HTERT RPE-1 (cell line): ENCODE data around the gene HORMAD1.
"Not testable (repeated sequence)": the region's sequence is repeated elsewhere in the genome, so short reads cannot be mapped to it uniquely, and the experiment has no call there.

Experiments used
- in situ Hi-C: fragments of 300-500 bp; cut with MboI; formaldehyde crosslinking; loops from 4 replicates; pipeline ENCODE4 v1.14.3; 2020; ENCODE audit warnings: low sequenced_read_pairs

The HORMAD1 gene

GRCh38 chr1:150696995-150697927 is 23.4 kb downstream of the HORMAD1 start, which contains the start of gene GOLPH3L:
Gene GOLPH3L, minus strand, starts transcription at chr1:150697154. Its CDS starts 2,316 bp downstream, at chr1:150694838.
- in situ Hi-C loops: no loop called here

GRCh38 chr1:150696590-150696989 is 24.1 kb downstream of the HORMAD1 start:
- in situ Hi-C loops: no loop called here

GRCh38 chr1:150696162-150696561 is 24.5 kb downstream of the HORMAD1 start:
- in situ Hi-C loops: no loop called here

DNA sequence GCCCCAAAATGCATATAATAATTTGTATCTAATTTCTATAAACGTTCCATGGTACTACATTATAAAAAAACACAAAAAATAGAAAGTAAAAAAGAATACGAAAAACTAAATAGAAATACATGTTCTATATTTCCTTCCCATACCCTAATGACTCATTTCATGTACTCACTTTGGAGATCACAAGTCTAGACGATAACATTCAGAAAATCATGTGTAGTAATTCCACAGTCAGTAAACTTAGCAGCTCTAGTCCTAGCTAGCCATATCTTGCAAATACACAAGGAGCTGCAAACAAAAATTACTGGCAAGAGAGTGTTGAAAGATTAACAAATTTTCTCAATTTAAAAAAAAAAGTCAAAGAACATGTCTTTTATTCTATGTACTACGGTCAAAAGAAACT is 25.1 kb downstream of the HORMAD1 start:
- in situ Hi-C loops: no loop called here

DNA sequence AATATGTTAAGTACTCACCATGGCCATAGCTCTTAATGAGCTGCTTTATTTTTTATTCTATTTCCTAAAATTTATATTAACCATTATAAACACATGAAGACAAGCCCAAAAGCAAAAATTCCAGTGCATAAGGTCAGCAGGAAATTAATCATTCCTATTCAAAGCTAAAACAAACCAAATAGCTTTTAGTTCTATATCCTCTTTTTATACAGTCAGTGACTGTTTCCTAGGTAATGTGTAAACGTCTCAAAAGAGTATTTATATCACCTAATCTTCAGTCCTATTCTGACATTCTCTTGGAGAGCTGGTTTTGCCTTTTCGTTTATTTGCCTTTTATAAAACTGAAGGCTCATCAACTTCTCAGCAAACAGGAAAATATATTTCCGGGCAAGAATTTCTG is 28.0 kb downstream of the HORMAD1 start:
- in situ Hi-C loops: no loop called here

DNA sequence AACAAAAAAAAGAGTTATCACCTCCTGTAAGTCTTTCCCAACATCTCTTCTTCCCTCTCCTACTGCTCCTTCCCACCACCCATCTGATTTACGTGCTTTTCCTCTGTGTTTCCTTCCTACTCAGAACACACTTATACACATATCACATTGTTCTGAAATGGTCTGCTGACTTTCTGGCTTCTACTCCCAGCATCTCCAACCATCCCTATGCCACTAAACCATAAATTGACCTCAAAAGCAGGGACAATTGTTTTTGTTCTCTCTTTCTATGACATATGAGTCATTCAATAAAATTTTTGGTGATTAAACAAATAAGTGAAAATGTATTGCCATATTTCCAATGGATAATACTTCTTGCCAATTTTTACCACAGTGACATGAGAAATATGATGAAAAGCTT is 31.9 kb downstream of the HORMAD1 start:
- in situ Hi-C loops: no loop called here

- in situ Hi-C loops: no loop called here
These were observed 34.4 kb downstream of the HORMAD1 start for GRCh38 chr1:150686275-150686674.

DNA sequence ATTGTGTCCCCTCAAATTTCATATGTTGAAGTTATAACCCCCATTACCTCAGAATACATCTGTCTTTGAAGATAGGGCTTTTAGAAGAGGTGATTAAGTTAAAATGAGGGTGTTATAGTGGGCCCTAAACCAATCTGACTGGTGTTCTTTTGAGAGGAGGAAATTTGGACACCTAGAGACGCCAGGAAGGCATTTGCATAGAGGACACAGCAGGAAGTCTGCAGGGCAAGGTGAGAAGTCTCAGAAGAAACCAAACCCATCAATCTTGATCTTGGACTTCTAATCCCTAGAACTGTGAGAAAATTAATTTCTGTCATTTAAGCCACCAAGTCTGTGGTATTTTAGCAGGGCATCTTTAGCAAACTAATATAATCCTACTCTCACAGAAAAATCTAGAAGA is 36.8 kb downstream of the HORMAD1 start:
- in situ Hi-C loops: no loop called here

- in situ Hi-C loops: no loop called here
These were observed 41.7 kb downstream of the HORMAD1 start for GRCh38 chr1:150678988-150679387.

DNA sequence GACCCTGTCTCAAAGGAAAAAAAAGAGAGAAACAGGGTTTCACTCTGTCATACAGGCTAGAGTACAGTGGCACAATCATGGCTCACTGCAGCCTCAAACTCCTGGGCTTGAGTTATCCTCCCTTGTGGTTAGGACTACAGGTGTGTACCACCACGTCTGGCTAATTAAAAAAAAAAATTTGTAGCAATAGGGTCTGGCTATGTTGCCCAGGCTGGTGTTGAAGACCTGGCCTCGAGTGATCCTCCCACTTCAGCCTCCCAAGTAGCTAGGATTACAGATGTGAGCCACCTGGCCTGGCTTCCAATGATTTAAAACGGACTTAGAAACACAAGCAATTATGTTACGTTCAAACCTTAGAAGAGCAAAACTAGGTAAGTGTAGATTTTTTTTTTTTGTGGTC is 45.8 kb downstream of the HORMAD1 start:
- in situ Hi-C loops: no loop called here

DNA sequence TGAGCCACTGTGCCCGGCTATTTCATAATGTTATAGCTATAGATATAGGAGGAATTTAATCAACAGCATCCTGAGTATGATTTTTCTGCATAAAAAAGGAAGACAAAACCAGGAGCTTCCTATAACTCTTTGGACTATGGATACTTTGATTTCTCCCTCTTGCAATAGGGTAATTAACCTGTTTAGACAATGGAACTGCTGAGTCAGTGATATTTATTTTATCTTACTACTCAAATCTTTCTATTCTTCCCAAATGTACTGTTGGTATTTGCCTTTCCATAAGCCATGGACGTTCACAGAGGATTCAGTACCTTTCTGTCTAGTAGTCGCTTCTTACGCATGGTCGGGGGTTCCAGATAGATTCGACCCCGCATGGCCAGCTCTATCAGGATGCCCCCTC is 57.4 kb downstream of the HORMAD1 start:
- in situ Hi-C loops: no loop called here

- in situ Hi-C loops: no loop called here
These were observed 57.9 kb downstream of the HORMAD1 start for GRCh38 chr1:150662811-150663210.

DNA sequence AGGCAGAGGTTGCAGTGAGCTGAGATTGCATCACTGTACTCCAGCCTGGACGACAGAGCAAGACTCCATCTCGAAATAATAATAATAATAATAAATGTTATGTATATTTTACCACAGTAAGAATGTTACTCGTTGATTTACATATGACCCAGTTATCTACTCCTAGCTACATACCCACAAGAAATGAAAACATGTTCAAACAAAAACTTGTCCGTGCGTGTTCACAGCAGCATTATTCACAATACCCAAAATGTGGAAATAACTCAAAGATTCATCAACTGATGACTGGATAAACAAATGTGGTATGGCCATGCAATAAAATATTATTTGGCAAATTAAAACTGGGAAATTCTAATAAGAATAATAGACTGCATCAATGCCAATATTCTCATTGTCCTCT is 59.5 kb downstream of the HORMAD1 start:
- in situ Hi-C loops: no loop called here

DNA sequence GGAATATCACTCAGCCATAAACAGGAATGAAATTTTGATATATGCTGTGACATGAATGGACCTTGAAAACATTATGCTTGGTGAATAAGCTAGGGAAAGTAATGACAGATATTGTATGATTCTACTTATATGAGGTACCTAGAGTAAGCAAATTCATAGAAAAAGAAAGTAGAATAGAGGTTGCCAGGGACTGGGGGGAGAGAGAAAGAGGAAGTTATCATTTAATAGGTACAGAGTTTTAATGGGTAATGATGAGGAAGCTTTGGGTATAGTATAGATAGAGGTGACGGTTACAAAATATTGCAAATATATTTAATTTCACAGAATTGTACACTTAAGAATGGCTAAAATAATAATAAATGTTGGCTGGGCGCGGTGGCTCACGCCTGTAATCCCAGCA is 60.1 kb downstream of the HORMAD1 start:
- in situ Hi-C loops: no loop called here

- in situ Hi-C loops: not testable (repeated sequence)
These were observed 63.6 kb downstream of the HORMAD1 start for GRCh38 chr1:150657064-150657463.

DNA sequence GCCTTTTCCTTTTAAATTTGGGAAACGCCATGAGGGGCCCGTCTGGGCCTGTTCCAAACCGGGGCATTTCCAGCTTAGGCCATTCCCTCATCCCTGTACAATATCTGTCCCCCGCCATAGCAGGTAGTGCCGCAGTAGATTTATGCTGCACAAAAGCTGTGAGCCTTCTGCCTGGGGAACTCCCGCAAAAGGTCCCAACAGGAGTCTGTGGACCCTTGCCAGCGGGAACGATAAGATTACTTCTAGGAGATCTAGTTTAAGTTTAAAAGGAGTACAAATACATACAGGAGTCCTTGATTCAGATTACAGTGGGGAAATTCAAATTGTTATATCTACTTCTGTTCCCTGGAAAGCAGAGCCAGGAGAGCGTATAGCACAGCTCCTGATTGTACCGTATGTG is 66.1 kb downstream of the HORMAD1 start:
- in situ Hi-C loops: not testable (repeated sequence)

DNA sequence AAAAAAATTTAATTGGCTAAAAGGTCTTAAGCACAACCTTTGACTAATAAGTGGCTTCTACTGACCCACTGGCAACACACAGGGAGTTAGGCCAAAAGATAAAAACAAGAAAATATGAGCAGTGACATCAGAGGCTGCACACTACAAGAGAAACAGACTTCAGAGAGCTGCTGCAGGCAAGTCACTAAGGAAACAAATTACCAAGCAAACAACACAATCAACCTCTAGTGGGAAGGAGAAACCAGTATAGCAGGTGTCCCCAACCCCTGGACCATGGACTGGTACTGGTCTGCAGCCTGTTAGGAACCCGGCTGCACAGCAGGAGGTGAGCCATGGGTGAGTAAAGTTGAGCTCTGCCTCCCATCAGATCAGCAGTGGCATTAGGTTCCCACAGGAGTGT is 70.5 kb downstream of the HORMAD1 start:
- in situ Hi-C loops: no loop called here

DNA sequence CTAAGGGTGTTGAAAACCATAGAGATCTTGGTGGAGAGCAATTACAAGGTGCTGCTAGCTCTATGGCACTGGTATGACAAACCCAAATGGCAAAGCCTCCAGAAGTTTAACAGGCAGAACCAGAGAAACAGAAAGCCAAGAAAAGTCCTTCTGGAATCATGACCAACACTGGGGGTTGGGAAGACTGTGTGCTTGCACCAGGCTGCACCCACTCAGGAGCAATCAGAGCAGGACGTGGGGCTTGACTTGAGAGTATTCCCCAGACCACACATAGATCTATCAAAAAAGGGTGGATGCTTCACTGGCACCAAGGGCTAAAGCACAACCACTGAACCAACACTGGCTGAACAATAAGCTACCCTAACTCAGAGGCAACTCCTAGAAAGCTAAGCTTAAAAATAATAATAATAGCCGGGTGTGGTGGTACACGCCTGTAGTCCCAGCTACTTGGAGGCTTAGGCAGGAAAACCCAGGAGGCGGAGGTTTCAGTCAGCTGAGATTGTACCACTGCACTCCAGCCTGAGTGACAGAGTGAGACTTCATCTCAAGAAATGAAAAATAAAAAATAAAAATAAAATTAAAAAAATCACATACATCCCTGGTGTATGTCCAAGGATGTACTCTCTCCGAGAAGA is 71.1 kb downstream of the HORMAD1 start:
- in situ Hi-C loops: no loop called here
